Fibroblast of mammary gland (primary cell): Measurements from ENCODE around the gene PGLYRP3.

Experiments used
- DNase-seq: peaks from one replicate; pipeline ENCODE4 v3.0.0-alpha.2; 2010; ENCODE audit warnings: low read depth
- H3K4me3 ChIP-seq: 2 replicates; pipeline ENCODE4 v1.5.1; 2011; ENCODE audit warnings: low read depth, mild to moderate bottlenecking, low read length, moderate library complexity; ENCODE audit not compliant: control insufficient read depth
- TF ChIP-seq, protein P1 (sequence below): conservative IDR thresholded peaks from 2 replicates; pipeline ENCODE4 v1.5.1; 2011; ENCODE audit warnings: low read depth, low read length, inconsistent platforms; ENCODE audit not compliant: control insufficient read depth, insufficient read depth

The PGLYRP3 gene

GRCh38 chr1:153358691-153358975 is 45.9 kb upstream of the PGLYRP3 start:
- H3K4me3 ChIP-seq: no peak overlapping the region
- TF ChIP-seq, protein P1, sequence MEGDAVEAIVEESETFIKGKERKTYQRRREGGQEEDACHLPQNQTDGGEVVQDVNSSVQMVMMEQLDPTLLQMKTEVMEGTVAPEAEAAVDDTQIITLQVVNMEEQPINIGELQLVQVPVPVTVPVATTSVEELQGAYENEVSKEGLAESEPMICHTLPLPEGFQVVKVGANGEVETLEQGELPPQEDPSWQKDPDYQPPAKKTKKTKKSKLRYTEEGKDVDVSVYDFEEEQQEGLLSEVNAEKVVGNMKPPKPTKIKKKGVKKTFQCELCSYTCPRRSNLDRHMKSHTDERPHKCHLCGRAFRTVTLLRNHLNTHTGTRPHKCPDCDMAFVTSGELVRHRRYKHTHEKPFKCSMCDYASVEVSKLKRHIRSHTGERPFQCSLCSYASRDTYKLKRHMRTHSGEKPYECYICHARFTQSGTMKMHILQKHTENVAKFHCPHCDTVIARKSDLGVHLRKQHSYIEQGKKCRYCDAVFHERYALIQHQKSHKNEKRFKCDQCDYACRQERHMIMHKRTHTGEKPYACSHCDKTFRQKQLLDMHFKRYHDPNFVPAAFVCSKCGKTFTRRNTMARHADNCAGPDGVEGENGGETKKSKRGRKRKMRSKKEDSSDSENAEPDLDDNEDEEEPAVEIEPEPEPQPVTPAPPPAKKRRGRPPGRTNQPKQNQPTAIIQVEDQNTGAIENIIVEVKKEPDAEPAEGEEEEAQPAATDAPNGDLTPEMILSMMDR: no peak
- DNase-seq: no peak

DNA sequence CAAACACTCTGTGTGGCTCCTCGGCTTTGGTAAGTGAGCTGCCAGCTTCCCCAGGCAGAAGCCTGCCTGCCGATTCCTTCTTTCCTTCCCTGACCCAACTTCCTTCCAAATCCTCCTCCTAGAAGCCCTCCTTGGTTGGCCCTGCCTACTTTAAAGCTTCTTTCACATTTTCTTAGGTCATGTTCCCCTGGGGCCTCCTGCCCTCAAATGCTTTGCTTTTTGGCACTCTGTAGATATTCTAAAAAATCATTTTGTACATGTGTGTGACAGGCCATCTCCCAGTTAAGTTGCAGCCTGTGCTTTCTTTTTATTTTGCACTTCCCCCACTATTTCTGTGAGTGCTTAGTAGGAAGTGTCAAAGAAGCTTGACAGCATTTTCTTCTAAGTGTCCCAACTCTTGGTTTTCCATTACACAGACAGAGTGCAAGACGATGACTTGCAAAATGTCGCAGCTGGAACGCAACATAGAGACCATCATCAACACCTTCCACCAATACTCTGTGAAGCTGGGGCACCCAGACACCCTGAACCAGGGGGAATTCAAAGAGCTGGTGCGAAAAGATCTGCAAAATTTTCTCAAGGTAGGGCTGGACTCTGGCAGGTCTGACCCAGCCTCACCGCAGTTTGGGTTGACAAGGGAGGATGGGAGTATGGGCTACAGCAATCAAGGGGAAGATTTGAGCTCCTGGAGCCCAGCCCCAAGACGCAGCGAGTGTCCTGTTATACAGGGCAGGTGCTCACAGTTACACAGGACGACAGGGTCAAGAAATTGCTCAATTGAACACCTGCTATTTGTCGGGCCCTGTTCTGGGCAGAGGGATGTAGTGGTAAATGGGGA is 45.3 kb upstream of the PGLYRP3 start, which contains the start of gene S100A9:
TSS of gene S100A9 (plus strand) at position 2 of the 838 bp plus-strand sequence. CDS start at position 432, 430 bp downstream.
- no peak for DNase-seq
- TF ChIP-seq, protein P1: no peak
- H3K4me3 ChIP-seq: no peak within 1 kb of the TSS

GRCh38 chr1:153357076-153357852 is 44.5 kb upstream of the PGLYRP3 start:
- no peak for DNase-seq
- no peak overlapping the region for H3K4me3 ChIP-seq
- TF ChIP-seq, protein P1: no peak

GRCh38 chr1:153356392-153357075 is 43.8 kb upstream of the PGLYRP3 start:
- TF ChIP-seq, protein P1: no peak
- no peak for DNase-seq
- no peak overlapping the region for H3K4me3 ChIP-seq

DNA sequence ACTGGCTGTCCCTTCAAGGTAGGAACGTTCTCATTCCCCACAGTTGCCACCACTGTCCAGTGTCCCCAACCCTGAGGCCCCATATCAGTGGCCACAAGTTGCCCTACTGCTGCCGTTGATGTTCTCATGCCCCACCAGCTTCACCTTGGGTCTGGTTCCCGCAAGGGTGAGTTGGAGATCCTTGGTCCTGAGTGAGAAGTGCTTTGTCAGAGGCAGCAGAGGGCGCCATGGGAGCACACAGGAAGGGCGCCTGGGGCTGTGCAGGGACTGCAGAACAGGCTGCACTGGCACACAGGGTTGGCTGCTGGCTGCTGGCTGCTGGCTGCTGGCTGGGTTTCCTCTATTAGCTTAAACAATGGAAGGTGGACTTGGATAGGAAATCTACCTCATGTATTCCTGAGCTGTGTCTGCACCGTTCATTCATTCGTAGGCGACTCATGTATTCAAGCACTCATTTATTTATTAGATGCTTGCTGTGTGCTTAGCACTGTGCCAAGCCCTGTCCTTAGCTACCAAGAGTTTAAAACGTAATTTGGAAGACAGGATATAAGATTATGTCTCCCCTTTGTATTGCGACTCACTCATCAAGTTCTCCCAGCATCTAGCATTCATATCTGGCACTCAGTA is 42.8 kb upstream of the PGLYRP3 start:
- H3K4me3 ChIP-seq: no peak overlapping the region
- peak; percentile 59 for DNase-seq
- TF ChIP-seq, protein P1: peak; percentile 55

- H3K4me3 ChIP-seq: no peak overlapping the region
- TF ChIP-seq, protein P1: no peak
- DNase-seq: no peak
Observed at GRCh38 chr1:153354515-153355193, 41.9 kb upstream of the PGLYRP3 start.
